HEK293T (cell line): ENCODE data around the gene ADCY3.

ENCODE experiments used
- BHLHE40 ChIP-seq: fragments of 450-650 bp; IDR thresholded peaks from 2 replicates; pipeline ENCODE4 v1.6.1; 2016; ENCODE audit warnings: mild to moderate bottlenecking, moderate library complexity, borderline replicate concordance
- FOXA1 ChIP-seq: fragments of 450-650 bp; IDR thresholded peaks from 2 replicates; pipeline ENCODE4 v1.6.1; 2016; ENCODE audit warnings: mild to moderate bottlenecking
- FOXK2 ChIP-seq: fragments of 450-650 bp; IDR thresholded peaks from 2 replicates; pipeline ENCODE4 v1.6.1; 2016; ENCODE audit warnings: mild to moderate bottlenecking
- HDGF ChIP-seq: fragments of 450-650 bp; IDR thresholded peaks from 2 replicates; pipeline ENCODE4 v1.6.1; 2017; ENCODE audit warnings: antibody characterized with exemption, borderline replicate concordance
- TARDBP ChIP-seq: fragments of 450-650 bp; IDR thresholded peaks from 2 replicates; pipeline ENCODE4 v1.6.1; 2016

DNA sequence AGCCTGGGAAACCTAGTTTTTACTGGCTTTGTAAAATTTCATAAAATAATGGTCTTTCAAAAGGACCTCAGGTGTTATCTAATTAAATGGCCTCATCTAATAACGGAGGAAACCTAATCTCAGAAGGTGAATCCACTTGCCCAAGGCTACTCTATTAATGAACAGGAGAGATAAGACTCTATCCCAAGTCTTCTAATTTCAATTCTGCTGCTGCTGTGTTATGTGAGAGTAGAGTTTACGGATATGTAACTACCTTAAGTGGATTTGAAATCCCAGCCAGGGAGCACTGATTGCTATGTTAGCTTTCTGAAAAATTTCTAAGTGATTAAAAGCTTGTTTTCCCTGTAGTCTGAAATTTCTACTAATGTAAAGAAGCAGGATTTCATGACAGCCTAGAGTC is 17.2 kb upstream of the ADCY3 start:
- TF ChIP-seq BHLHE40 (no peak), TARDBP (no peak), HDGF (no peak), FOXA1 (no peak), FOXK2 (no peak)
